SU-DHL-6 (cell line): Measurements from ENCODE around the gene PAX4.

Experiments
- CTCF ChIP-seq: fragments of 200-600 bp; sonication (generic); IDR thresholded peaks from one replicate; pipeline ENCODE4 v1.5.1; 2017; ENCODE audit warnings: antibody characterized with exemption, mild to moderate bottlenecking, low read length, moderate library complexity; ENCODE audit not compliant: insufficient read depth, poor library complexity, severe bottlenecking
- EZH2phosphoT487 ChIP-seq: fragments of 200-600 bp; sonication (generic), shearing (Covaris generic); conservative IDR thresholded peaks from 2 replicates; pipeline ENCODE4 v1.6.1; 2018; ENCODE audit warnings: mild to moderate bottlenecking, antibody characterized with exemption, low read length, moderate library complexity, mixed read lengths

GRCh38 chr7:127618775-127619174 lies 833 bp upstream of the PAX4 start:
- TF ChIP-seq CTCF, result no peak
- no peak for TF ChIP-seq EZH2phosphoT487
